HEK293T (cell line): Measurements from ENCODE around the gene MPRIP.

ENCODE experiments used
- CTCF ChIA-PET: fragments of 350-600 bp; formaldehyde crosslinking; extraction: SDS; loops from one replicate; lab custom pipeline; 2021; ENCODE audit warnings: antibody characterized with exemption, inconsistent platforms; lab: Yijun Ruan, JAX
- POLR2A ChIA-PET: fragments of 350-600 bp; formaldehyde crosslinking; extraction: SDS; loops from one replicate; lab custom pipeline; 2020; ENCODE audit warnings: antibody characterized with exemption, inconsistent platforms; lab: Yijun Ruan, JAX
- DNase-seq: peaks from one replicate; pipeline ENCODE4 v3.0.0; 2012; ENCODE audit warnings: mixed read lengths; ENCODE audit errors: extremely low spot score
- ARNT ChIP-seq: fragments of 450-650 bp; IDR thresholded peaks from 2 replicates; pipeline ENCODE4 v1.6.1; 2017; ENCODE audit warnings: mild to moderate bottlenecking
- BHLHE40 ChIP-seq: fragments of 450-650 bp; IDR thresholded peaks from 2 replicates; pipeline ENCODE4 v1.6.1; 2016; ENCODE audit warnings: mild to moderate bottlenecking, moderate library complexity, borderline replicate concordance
- CTBP1 ChIP-seq: fragments of 450-650 bp; IDR thresholded peaks from 2 replicates; pipeline ENCODE4 v1.6.1; 2016; ENCODE audit warnings: borderline replicate concordance
- ELF4 ChIP-seq: fragments of 450-650 bp; IDR thresholded peaks from 2 replicates; pipeline ENCODE4 v1.6.1; 2017; ENCODE audit warnings: antibody characterized with exemption
- FOXA1 ChIP-seq: fragments of 450-650 bp; IDR thresholded peaks from 2 replicates; pipeline ENCODE4 v1.6.1; 2016; ENCODE audit warnings: mild to moderate bottlenecking
- FOXK2 ChIP-seq: fragments of 450-650 bp; IDR thresholded peaks from 2 replicates; pipeline ENCODE4 v1.6.1; 2016; ENCODE audit warnings: mild to moderate bottlenecking
- FOXM1 ChIP-seq: fragments of 450-650 bp; IDR thresholded peaks from 2 replicates; pipeline ENCODE4 v1.6.1; 2017; ENCODE audit warnings: mild to moderate bottlenecking, borderline replicate concordance
- HDGF ChIP-seq: fragments of 450-650 bp; IDR thresholded peaks from 2 replicates; pipeline ENCODE4 v1.6.1; 2017; ENCODE audit warnings: antibody characterized with exemption, borderline replicate concordance
- L3MBTL2 ChIP-seq: fragments of 450-650 bp; conservative IDR thresholded peaks from 2 replicates; pipeline ENCODE4 v1.6.1; 2016; ENCODE audit warnings: mild to moderate bottlenecking
- LEF1 ChIP-seq: fragments of 450-650 bp; IDR thresholded peaks from 2 replicates; pipeline ENCODE4 v1.6.1; 2017; ENCODE audit warnings: mild to moderate bottlenecking, borderline replicate concordance
- NFRKB ChIP-seq: fragments of 450-650 bp; IDR thresholded peaks from 2 replicates; pipeline ENCODE4 v1.6.1; 2016; ENCODE audit warnings: mild to moderate bottlenecking, moderate library complexity
- SP1 ChIP-seq: fragments of 450-650 bp; IDR thresholded peaks from 2 replicates; pipeline ENCODE4 v1.6.1; 2017
- SUZ12 ChIP-seq: fragments of 450-650 bp; IDR thresholded peaks from 2 replicates; pipeline ENCODE4 v1.6.1; 2016; ENCODE audit warnings: mild to moderate bottlenecking
- TARDBP ChIP-seq: fragments of 450-650 bp; IDR thresholded peaks from 2 replicates; pipeline ENCODE4 v1.6.1; 2016
- ZNF384 ChIP-seq: fragments of 450-650 bp; IDR thresholded peaks from 2 replicates; pipeline ENCODE4 v1.6.1; 2016
- TF ChIP-seq, protein P1 (sequence below): fragments of 450-650 bp; IDR thresholded peaks from 2 replicates; pipeline ENCODE4 v1.6.1; 2016

Gene MPRIP

GRCh38 chr17:17223736-17224135, 181.5 kb downstream of the MPRIP start:
- ChIA-PET CTCF (no interaction called here), POLR2A (interaction anchor here (1.5 kb wide), 1 partner anchor 12 kb away, joined by 5 read pairs; no protein-coding TSS in a partner anchor)
- DNase-seq = no peak
- TF ChIP-seq TARDBP = no peak
- no peak for TF ChIP-seq FOXA1
- no peak for TF ChIP-seq FOXM1
- no peak for TF ChIP-seq SUZ12
- no peak for TF ChIP-seq CTBP1

- ChIA-PET POLR2A (interaction anchor here (1.5 kb wide), 1 partner anchor 12 kb away, joined by 5 read pairs; no protein-coding TSS in a partner anchor), CTCF (no interaction called here)
- no peak for DNase-seq
- no peak for TF ChIP-seq L3MBTL2
- no peak for TF ChIP-seq SUZ12
- TF ChIP-seq, protein P1, sequence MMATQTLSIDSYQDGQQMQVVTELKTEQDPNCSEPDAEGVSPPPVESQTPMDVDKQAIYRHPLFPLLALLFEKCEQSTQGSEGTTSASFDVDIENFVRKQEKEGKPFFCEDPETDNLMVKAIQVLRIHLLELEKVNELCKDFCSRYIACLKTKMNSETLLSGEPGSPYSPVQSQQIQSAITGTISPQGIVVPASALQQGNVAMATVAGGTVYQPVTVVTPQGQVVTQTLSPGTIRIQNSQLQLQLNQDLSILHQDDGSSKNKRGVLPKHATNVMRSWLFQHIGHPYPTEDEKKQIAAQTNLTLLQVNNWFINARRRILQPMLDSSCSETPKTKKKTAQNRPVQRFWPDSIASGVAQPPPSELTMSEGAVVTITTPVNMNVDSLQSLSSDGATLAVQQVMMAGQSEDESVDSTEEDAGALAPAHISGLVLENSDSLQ = no peak
- no peak for TF ChIP-seq CTBP1
- TF ChIP-seq LEF1 = no peak
- no peak for TF ChIP-seq ZNF384
- no peak for TF ChIP-seq FOXM1
- no peak for TF ChIP-seq HDGF
- TF ChIP-seq NFRKB = no peak
- TF ChIP-seq SP1 = no peak
- no peak for TF ChIP-seq BHLHE40
- TF ChIP-seq TARDBP = no peak
- TF ChIP-seq ARNT = no peak
- no peak for TF ChIP-seq ELF4
- no peak for TF ChIP-seq FOXK2
- TF ChIP-seq FOXA1 = no peak
Observed at GRCh38 chr17:17224137-17224536, 181.9 kb downstream of the MPRIP start.

DNA sequence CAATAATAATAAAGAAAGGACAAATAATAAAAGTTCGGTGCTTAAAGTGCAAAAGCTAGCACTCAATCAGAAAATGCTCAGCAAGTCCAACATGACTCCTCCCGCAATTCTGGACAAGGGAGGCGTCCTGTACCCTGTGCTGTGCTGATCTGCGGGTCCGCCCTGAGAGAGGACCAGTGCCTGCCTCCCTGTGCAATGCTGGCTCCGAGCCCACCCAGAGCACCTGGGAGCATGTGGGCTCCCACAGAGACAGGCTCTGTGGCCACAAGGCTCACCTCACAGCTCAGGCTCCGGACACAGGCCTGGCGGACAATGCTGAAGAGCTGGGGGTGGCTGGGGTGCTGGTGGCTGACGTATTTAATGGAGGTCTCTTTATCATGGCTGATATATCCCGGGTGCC, 183.6 kb downstream of the MPRIP start:
- no peak for DNase-seq
- TF ChIP-seq HDGF = no peak
- no peak for TF ChIP-seq FOXM1
- no peak for TF ChIP-seq ZNF384
- TF ChIP-seq LEF1 = no peak
- TF ChIP-seq NFRKB = no peak
- TF ChIP-seq TARDBP = no peak
- POLR2A ChIA-PET = no interaction called here
- CTCF ChIA-PET = no interaction called here

- no peak for TF ChIP-seq L3MBTL2
- POLR2A ChIA-PET = no interaction called here
- CTCF ChIA-PET = no interaction called here
- no peak for DNase-seq
Observed at GRCh38 chr17:17226451-17227265, 184.4 kb downstream of the MPRIP start.

GRCh38 chr17:17227608-17228520, 185.6 kb downstream of the MPRIP start:
- CTCF ChIA-PET = no interaction called here
- POLR2A ChIA-PET = no interaction called here
- TF ChIP-seq TARDBP (no peak), ZNF384 (no peak)
- DNase-seq = no peak

DNA sequence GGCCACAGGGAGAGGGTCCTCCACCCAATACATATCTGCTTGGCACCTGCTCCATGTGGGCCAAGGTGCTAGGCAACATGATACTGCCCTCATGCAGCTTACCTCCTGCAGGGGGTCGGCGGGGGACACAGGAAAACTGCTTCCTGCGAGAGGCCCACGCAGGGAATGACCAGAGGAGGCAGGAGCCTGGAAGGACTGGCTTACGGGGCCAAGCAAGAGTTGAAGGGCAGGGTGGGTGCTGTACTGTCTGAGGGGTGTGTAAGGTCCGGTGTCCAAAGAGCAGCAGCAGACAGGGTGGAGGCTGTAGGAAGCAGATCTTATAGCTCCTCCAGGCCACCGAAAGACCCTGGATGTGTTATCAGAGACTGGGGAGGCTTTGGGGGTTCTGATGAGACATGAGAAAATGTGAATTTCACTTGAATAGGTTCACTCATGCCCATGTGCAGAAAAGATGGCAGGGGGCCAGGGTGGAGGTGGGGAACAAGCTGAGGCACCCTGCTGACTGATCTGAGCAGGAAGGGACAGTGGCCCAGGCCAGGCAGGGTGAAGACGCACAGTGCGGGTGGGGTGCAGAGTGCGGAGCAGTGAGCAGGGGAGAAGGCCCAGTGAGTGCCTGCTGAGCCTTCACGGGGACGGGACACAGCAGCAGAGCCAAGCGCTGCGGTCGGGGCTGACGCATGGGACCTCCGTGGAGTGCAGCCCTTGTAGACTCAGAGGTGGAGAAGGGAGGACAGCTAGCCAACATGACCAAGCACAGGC, 186.4 kb downstream of the MPRIP start:
- DNase-seq = no peak
- TF ChIP-seq NFRKB (no peak), FOXA1 (no peak), ZNF384 (no peak), BHLHE40 (no peak), ELF4 (no peak), FOXM1 (no peak), CTBP1 (no peak), TARDBP (no peak), L3MBTL2 (no peak), LEF1 (no peak), HDGF (no peak)
- ChIA-PET CTCF (no interaction called here), POLR2A (no interaction called here)
